ENCODE data around the gene KISS1.

- no peak for TF ChIP-seq POLR2A (IDR thresholded peaks at IDR 0.05)
- TF ChIP-seq CTCF (IDR thresholded peaks at IDR 0.05) = no peak
- no peak for TF ChIP-seq POLR2AphosphoS5 (IDR thresholded peaks at IDR 0.05; ENCODE audit: insufficient read depth in 1 of 2, low read depth in 1 of 2)
Observed at GRCh38 chr1:204142032-204142974, 54.0 kb downstream of the KISS1 start.

All from vagina (tissue), 2 donors.